Gastrocnemius medialis (tissue), 4 donors: ENCODE measurements around the gene ADD1. TPM values are rescaled to one million over a fixed set of nuclear protein-coding genes. Genes with fewer than 3 reads are reported as not detected.

Source experiments
- ATAC-seq, 2 donors: fragments of 150-250 bp; one replicate each; pipeline ENCODE4 v1.9.1; 2016
- DNase-seq, 2 donors: peaks; one replicate each; pipeline ENCODE4 v3.0.0-alpha.2; 2019
- H3K27ac ChIP-seq, 4 donors: fragments of 200-600 bp; sonication (generic); 1 replicate in 1 of 4; 2 replicates in 3 of 4; pipeline ENCODE4 v1.5.1; 2016 to 2018; ENCODE audit warnings: mild to moderate bottlenecking in 2 of 4, moderate library complexity in 1 of 4
- H3K27me3 ChIP-seq, 3 donors: fragments of 200-600 bp; sonication (generic) in 2 of 3; 1 replicate in 1 of 3; 2 replicates in 2 of 3; pipeline versions ENCODE4 v1.5.1 to v1.6.0; 2016 to 2019; ENCODE audit warnings: mild to moderate bottlenecking in 1 of 3, moderate library complexity in 1 of 3
- H3K36me3 ChIP-seq, 2 donors: fragments of 200-600 bp; sonication (generic) in 1 of 2; one replicate each; pipeline ENCODE4 v1.5.1; 2017 to 2018
- H3K4me1 ChIP-seq, 2 donors: fragments of 200-600 bp; sonication (generic) in 1 of 2; one replicate each; pipeline ENCODE4 v1.5.1; 2016 to 2017; ENCODE audit warnings: mild to moderate bottlenecking in 2 of 2
- H3K4me3 ChIP-seq, 4 donors: fragments of 200-600 bp; sonication (generic) in 3 of 4; 1 replicate in 1 of 4; 2 replicates in 3 of 4; pipeline ENCODE4 v1.5.1; 2016 to 2019; ENCODE audit warnings: mild to moderate bottlenecking in 2 of 4
- H3K9me3 ChIP-seq, 3 donors: fragments of 200-600 bp; sonication (generic) in 2 of 3; 1 replicate in 1 of 3; 2 replicates in 2 of 3; pipeline ENCODE4 v1.5.1; 2016 to 2019
- CTCF ChIP-seq, 5 experiments: fragments of 450-650 bp in 3 of 5; fragments of 200-600 bp in 2 of 5; sonication (generic) in 2 of 5; IDR thresholded peaks in 4 of 5; conservative IDR thresholded peaks in 1 of 5; 1 replicate in 4 of 5; 2 replicates in 1 of 5; pipeline ENCODE4 v1.5.1; 2016 to 2019; ENCODE audit warnings: antibody characterized with exemption in 5 of 5, mild to moderate bottlenecking in 3 of 5, moderate library complexity in 3 of 5
- POLR2A ChIP-seq, 2 donors: fragments of 450-650 bp; IDR thresholded peaks; one replicate each; pipeline ENCODE4 v1.6.1; 2017; ENCODE audit warnings: antibody characterized with exemption in 2 of 2, mild to moderate bottlenecking in 2 of 2, moderate library complexity in 2 of 2
- in situ Hi-C, 4 donors: fragments of 200-750 bp; cut with MboI; loops; one replicate each; pipeline versions ENCODE4 v1.15.0 to v1.8.0; 2017; ENCODE audit warnings: low sequenced_read_pairs in 4 of 4
- intact Hi-C: fragments of 100-400 bp; cut with DNase I; formaldehyde crosslinking; loops from one replicate; pipeline ENCODE4 v1.15.1; 2023; ENCODE audit warnings: low total_unique reads
- total RNA-seq, 4 donors: library from RNA; depleted of rRNA; stranded (reverse); fragments of >200 nt; gene quantifications; one replicate each; pipeline versions ENCODE4 v1.1.0 to v1.2.3, GENCODE V29; 2016

ADD1 gene
- total RNA-seq, 4 donors from 2014 or later, result 144 to 255 (median 178) TPM

DNA sequence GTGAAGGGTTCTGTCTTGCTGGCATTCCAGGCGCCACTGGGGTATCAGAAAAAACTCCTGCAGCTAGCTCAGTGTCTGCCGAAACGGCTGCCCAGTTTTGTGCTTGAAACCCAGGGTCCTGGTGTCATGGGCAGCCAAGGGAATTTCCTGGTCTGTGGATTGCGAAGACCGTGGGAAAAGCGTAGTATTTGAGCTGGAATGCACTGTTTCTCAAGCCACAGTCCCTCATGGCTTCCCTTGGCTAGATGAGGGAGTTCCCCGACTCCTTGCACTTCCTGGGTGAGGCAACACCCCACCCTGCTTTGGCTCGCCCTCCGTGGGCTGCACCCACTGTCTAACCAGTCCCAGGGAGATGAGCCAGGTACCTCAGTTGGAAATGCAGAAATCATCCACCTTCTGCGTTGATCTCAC, 79.5 kb downstream of the ADD1 start:
- Histone ChIP-seq H3K27ac (peak overlapping the region in 1 of 4 donors; percentile 22), H3K4me1 (no peaks in the 10 kb centered on the region), H3K36me3 (peaks cover 0 to 49% of the 10 kb centered on the region in 2 donors), H3K4me3 (no peak overlapping the region), H3K9me3 (no peaks in the 10 kb centered on the region), H3K27me3 (no peaks in the 10 kb centered on the region)
- ATAC-seq, result no peak
- DNase-seq, result peak in 1 of 2 donors; percentile 7
- TF ChIP-seq CTCF (IDR thresholded peaks at IDR 0.05 in 4 of 5, conservative IDR thresholded peaks at IDR 0.05 in 1 of 5), result no peak
- TF ChIP-seq POLR2A (IDR thresholded peaks at IDR 0.05), result no peak
- intact Hi-C loops, result no loop called here
- in situ Hi-C loops, result no loop called here

DNA sequence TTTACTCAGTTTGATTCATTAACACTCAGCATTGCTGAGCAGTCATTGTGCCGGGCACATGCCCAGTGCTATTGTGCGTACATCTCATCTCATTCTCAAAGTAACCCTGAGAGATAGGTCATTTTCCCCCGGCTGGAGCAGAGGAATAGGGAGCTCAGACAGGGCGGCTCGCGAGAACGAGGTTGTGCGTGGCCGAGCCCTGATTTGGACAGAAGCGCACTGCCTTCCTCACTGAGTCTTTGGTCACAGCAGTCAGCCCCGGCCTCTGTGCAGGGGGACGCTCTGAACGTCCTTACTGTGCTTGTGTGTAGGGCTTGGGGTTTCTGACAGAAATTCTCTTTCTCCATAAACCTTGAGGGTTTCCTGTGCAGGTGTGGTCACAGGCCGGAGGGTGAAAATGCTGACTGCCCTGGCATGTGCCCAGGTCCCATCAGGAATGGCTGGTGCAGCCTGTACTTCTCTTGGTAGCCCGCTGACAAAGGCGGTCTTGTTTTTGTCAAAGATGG, 80.1 kb downstream of the ADD1 start:
- H3K4me3 ChIP-seq, result no peak overlapping the region
- no peak for TF ChIP-seq CTCF (IDR thresholded peaks at IDR 0.05 in 4 of 5, conservative IDR thresholded peaks at IDR 0.05 in 1 of 5)
- TF ChIP-seq POLR2A (IDR thresholded peaks at IDR 0.05), result no peak
- DNase-seq, result peak in 1 of 2 donors; percentile 6
- peaks cover 0 to 55% of the 10 kb centered on the region in 2 donors for H3K36me3 ChIP-seq
- no peak for ATAC-seq
- intact Hi-C loops (no loop called here), in situ Hi-C loops (no loop called here)
- H3K27me3 ChIP-seq, result no peaks in the 10 kb centered on the region
- H3K9me3 ChIP-seq, result no peaks in the 10 kb centered on the region
- H3K4me1 ChIP-seq, result no peaks in the 10 kb centered on the region
- H3K27ac ChIP-seq, result no peak overlapping the region

DNA sequence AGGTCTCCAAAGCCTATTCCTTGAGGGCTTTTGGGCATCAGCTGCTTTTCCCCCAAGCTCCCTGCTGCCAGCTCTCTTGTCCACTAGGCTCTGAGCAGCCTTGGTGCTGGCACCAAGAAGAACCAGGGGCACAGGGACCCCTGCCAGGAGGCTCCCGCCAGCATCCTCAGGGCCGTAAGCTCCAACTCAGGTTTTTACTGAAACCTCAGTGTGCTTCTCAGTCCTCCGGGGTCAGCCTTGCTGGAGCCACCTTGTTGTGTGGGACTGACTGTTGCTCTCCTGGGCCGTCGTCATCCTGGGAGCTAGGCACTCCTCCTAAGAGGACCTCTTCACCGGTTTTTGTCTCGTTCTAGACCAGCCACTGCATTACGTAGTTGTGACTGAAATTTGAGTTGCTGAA, 80.6 kb downstream of the ADD1 start:
- H3K4me3 ChIP-seq, result no peak overlapping the region
- H3K4me1 ChIP-seq, result no peaks in the 10 kb centered on the region
- no peaks in the 10 kb centered on the region for H3K9me3 ChIP-seq
- no peak for ATAC-seq
- DNase-seq, result peak in 1 of 2 donors; percentile 6
- peaks cover 0 to 61% of the 10 kb centered on the region in 2 donors for H3K36me3 ChIP-seq
- H3K27ac ChIP-seq, result no peak overlapping the region
- in situ Hi-C loops (no loop called here), intact Hi-C loops (no loop called here)
- TF ChIP-seq POLR2A (IDR thresholded peaks at IDR 0.05) (no peak), CTCF (IDR thresholded peaks at IDR 0.05 in 4 of 5, conservative IDR thresholded peaks at IDR 0.05 in 1 of 5) (no peak)
- H3K27me3 ChIP-seq, result no peaks in the 10 kb centered on the region

- Histone ChIP-seq H3K27me3 (no peaks in the 10 kb centered on the region), H3K4me3 (no peak overlapping the region), H3K9me3 (no peaks in the 10 kb centered on the region), H3K36me3 (peaks cover 0 to 66% of the 10 kb centered on the region in 2 donors), H3K4me1 (no peaks in the 10 kb centered on the region), H3K27ac (no peak overlapping the region)
- in situ Hi-C loops (loop anchor here in 1 of 4 donors (25.0 kb wide), 1 partner anchor 163 kb away; the partner anchor contains the start of gene TNIP2), intact Hi-C loops (no loop called here)
- peak in 1 of 2 donors; percentile 5 for DNase-seq
- TF ChIP-seq POLR2A (IDR thresholded peaks at IDR 0.05) (no peak), CTCF (IDR thresholded peaks at IDR 0.05 in 4 of 5, conservative IDR thresholded peaks at IDR 0.05 in 1 of 5) (no peak)
- ATAC-seq, result no peak
Observed at GRCh38 chr4:2924765-2925301, 81.2 kb downstream of the ADD1 start.
